Measurements from ENCODE around the gene CNST. TPM values are rescaled to one million over a fixed set of nuclear protein-coding genes. Genes with fewer than 3 reads are reported as not detected.

The CNST gene
- total RNA-seq, 1 experiment from 2014 or later, result 19.8 TPM

DNA sequence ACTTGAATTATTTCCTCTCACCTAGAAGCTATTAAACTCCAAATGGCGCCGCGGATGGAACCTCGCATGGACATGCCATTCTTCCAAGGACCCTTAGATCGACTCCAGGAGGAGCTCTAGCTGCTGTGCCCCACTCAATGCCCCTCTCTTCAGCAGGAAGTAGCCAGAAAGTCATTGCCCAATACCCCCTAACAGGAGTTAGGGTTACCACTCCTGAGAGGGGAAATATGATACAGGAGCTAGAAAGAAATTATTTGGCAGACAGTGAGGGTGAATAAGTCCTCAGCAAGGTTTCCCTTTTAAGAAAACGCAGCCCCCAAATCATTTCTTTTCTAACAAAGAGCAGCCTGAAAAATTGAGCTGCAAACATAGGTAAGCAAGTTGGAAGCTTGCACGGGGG is 28.8 kb upstream of the CNST start:
- no peak for TF ChIP-seq CTCF (conservative IDR thresholded peaks at IDR 0.05)
- peaks cover 0 to under 1% of the 10 kb centered on the region in 2 experiments; a peak in 1 of 5 replicates for H3K9me3 Mint-ChIP-seq
- Histone ChIP-seq H2AK5ac (ENCODE audit: insufficient read length, low read length) (no peak overlapping the region), H4K5ac (ENCODE audit: insufficient read length, low read depth, low read length) (no peak overlapping the region), H3K4me1 (ENCODE audit: insufficient read depth, low read length) (no peaks in the 10 kb centered on the region), H3K4me2 (ENCODE audit: insufficient read depth, insufficient read length, low read length) (no peak overlapping the region), H3K18ac (ENCODE audit: insufficient read length, low read depth, low read length) (no peak overlapping the region), H3T11ph (ENCODE audit: low read length) (no peak overlapping the region), H3K27me3 (ENCODE audit: insufficient read depth, low read length) (no peaks in the 10 kb centered on the region), H3K23me2 (ENCODE audit: insufficient read length, low read depth, low read length, poor library complexity, severe bottlenecking) (no peaks in the 10 kb centered on the region), H2BK20ac (ENCODE audit: low read depth, low read length, poor library complexity, severe bottlenecking) (no peak overlapping the region), H2BK12ac (ENCODE audit: insufficient read length, low read depth, low read length) (no peak overlapping the region), H2BK120ac (ENCODE audit: low read depth, low read length, poor library complexity, severe bottlenecking) (no peak overlapping the region), H2BK15ac (ENCODE audit: low read depth, low read length) (no peak overlapping the region), H3K79me2 (ENCODE audit: insufficient read depth, low read length) (no peaks in the 10 kb centered on the region), H3K9ac (ENCODE audit: extremely low read depth, insufficient read length, low read length) (no peak overlapping the region), H4K20me1 (ENCODE audit: control insufficient read depth, insufficient read depth, insufficient read length) (no peaks in the 10 kb centered on the region), H2BK5ac (ENCODE audit: insufficient read length, low read length) (no peak overlapping the region), H3K9me3 (ENCODE audit: control insufficient read depth, low read depth, low read length) (no peaks in the 10 kb centered on the region), H3K14ac (ENCODE audit: insufficient read depth, low read length) (no peak overlapping the region), H2AFZ (ENCODE audit: low read length) (no peak overlapping the region), H3K23ac (ENCODE audit: insufficient read length, low read depth, low read length) (no peak overlapping the region), H4K91ac (ENCODE audit: insufficient read length, low read depth, low read length) (no peak overlapping the region), H3K27ac (ENCODE audit: insufficient read length, low read depth, low read length) (no peak overlapping the region), H4K8ac (replicated peaks; ENCODE audit: insufficient read length, low read depth, low read length) (no peak overlapping the region), H3K4ac (ENCODE audit: low read depth, low read length) (no peak overlapping the region), H3K56ac (ENCODE audit: insufficient read length, low read depth, low read length) (no peak overlapping the region), H3K79me1 (ENCODE audit: insufficient read depth, low read depth, low read length, poor library complexity, severe bottlenecking) (no peaks in the 10 kb centered on the region)
- H3K27ac Mint-ChIP-seq, result no peak overlapping the region
- H3K27me3 Mint-ChIP-seq (ENCODE audit: low read depth), result no peaks in the 10 kb centered on the region
- no CpG with 5 or more reads among the region's 7 CpGs for WGBS (ENCODE audit: extremely low coverage, insufficient read length, low lambda C conversion rate)
- DNase-seq, result no peak
- no peak overlapping the region for H3K4me3 Mint-ChIP-seq
- H3K36me3 Mint-ChIP-seq (ENCODE audit: insufficient read depth in 1 of 3, low read depth in 3 of 3), result peaks cover 4 to 24% (median 10%) of the 10 kb centered on the region in 3 experiments; a peak in 5 of 7 replicates
- H3K4me1 Mint-ChIP-seq, result peaks cover 5 to 6% of the 10 kb centered on the region in 2 experiments
